Testis (tissue), 5 donors: ENCODE measurements around the gene OR8I2. TPM values are rescaled to one million over a fixed set of nuclear protein-coding genes. Genes with fewer than 3 reads are reported as not detected.
"Not testable (repeated sequence)": the region's sequence is repeated elsewhere in the genome, so short reads cannot be mapped to it uniquely, and the experiment has no call there.

Source experiments
- DNase-seq: peaks from one replicate; pipeline ENCODE4 v3.0.0-alpha.2; 2019
- H3K27ac ChIP-seq, 2 donors: fragments of 200-600 bp; sonication (generic); one replicate each; pipeline ENCODE4 v1.5.1; 2019
- H3K27me3 ChIP-seq: fragments of 200-600 bp; sonication (generic); one replicate; pipeline ENCODE4 v1.5.1; 2019
- H3K36me3 ChIP-seq: fragments of 200-600 bp; sonication (generic); one replicate; pipeline ENCODE4 v1.5.1; 2017; ENCODE audit warnings: low read depth; ENCODE audit errors: missing control alignments
- H3K4me1 ChIP-seq: fragments of 200-600 bp; sonication (generic); one replicate; pipeline ENCODE4 v1.5.1; 2019
- H3K4me3 ChIP-seq, 2 donors: fragments of 200-600 bp; sonication (generic); one replicate each; pipeline ENCODE4 v1.5.1; 2017 to 2019
- H3K9me3 ChIP-seq: fragments of 200-600 bp; sonication (generic); one replicate; pipeline ENCODE4 v1.5.1; 2017
- POLR2A ChIP-seq: fragments of 450-650 bp; IDR thresholded peaks from one replicate; pipeline ENCODE4 v1.6.1; 2017; ENCODE audit warnings: antibody characterized with exemption, mild to moderate bottlenecking, moderate library complexity
- WGBS, 2 donors: methylation state at CpG; one replicate each; pipeline ENCODE4 v1.1.5; 2018; 5-methylcytosine and 5-hydroxymethylcytosine counted together
- intact Hi-C: fragments of 100-400 bp; cut with DNase I; formaldehyde crosslinking; loops from one replicate; pipeline ENCODE4 v1.15.1; 2023; ENCODE audit warnings: low total_unique reads
- long read RNA-seq, 2 donors: transcript quantifications; one replicate each; lab custom pipeline, GENCODE V29; 2026
- polyA plus RNA-seq: library from polyadenylated mRNA; stranded (reverse); fragments of 350-450 nt; fragmentation: Illumina TruSeq; extraction: RNeasy Lipid Tissue Mini Kit (QIAGEN cat#74804); gene quantifications from one replicate; pipeline ENCODE4 v1.2.3, GENCODE V29; 2014; ENCODE audit warnings: low read depth, low replicate concordance; ENCODE audit not compliant: insufficient read depth
- total RNA-seq, 2 donors: library from RNA; depleted of rRNA; stranded (reverse); fragments of >200 nt; gene quantifications; one replicate each; pipeline ENCODE4 v1.2.3, GENCODE V29; 2016
- TF ChIP-seq, protein P1 (sequence below), 3 experiments: fragments of 450-650 bp in 2 of 3; fragments of 200-600 bp in 1 of 3; sonication (generic) in 1 of 3; IDR thresholded peaks; one replicate each; pipeline ENCODE4 v1.5.1; 2016 to 2019; ENCODE audit warnings: antibody characterized with exemption in 3 of 3, mild to moderate bottlenecking in 2 of 3, moderate library complexity in 1 of 3

The OR8I2 gene
- total RNA-seq (not detected), polyA plus RNA-seq (not detected)
- long read RNA-seq, donor 1, partial matches to known transcripts, result 0 of 1 reads
- long read RNA-seq, donor 1, other reads (novel, unspliced or antisense), result 0 of 1 reads
- long read RNA-seq, donor 2, partial matches to known transcripts, result 0 of 2 reads
- long read RNA-seq, donor 2, other reads (novel, unspliced or antisense), result 0 of 2 reads

DNA sequence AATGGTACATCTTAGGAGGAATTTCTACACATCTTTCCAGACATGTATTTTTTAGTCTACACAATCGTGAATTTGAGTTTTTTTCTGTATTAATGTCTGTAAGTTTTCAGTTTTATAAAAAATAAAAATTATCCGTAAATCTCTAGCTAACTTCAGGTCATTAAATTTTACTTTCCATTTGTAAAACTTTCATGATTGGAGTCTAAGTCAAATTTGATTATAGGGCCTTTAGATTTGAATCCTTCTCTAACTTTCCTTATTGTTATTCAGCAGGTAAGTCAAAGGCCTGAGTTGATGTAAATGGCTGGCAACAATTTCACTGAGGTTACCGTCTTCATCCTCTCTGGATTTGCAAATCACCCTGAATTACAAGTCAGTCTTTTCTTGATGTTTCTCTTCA is at the start of gene OR8I2:
TSS of gene OR8I2 (plus strand) at position 301 of the 400 bp plus-strand sequence. CDS start at position 301, 0 bp downstream.
- no peaks in the 10 kb centered on the region for H3K36me3 ChIP-seq
- TF ChIP-seq POLR2A, result no peak
- TF ChIP-seq, protein P1, sequence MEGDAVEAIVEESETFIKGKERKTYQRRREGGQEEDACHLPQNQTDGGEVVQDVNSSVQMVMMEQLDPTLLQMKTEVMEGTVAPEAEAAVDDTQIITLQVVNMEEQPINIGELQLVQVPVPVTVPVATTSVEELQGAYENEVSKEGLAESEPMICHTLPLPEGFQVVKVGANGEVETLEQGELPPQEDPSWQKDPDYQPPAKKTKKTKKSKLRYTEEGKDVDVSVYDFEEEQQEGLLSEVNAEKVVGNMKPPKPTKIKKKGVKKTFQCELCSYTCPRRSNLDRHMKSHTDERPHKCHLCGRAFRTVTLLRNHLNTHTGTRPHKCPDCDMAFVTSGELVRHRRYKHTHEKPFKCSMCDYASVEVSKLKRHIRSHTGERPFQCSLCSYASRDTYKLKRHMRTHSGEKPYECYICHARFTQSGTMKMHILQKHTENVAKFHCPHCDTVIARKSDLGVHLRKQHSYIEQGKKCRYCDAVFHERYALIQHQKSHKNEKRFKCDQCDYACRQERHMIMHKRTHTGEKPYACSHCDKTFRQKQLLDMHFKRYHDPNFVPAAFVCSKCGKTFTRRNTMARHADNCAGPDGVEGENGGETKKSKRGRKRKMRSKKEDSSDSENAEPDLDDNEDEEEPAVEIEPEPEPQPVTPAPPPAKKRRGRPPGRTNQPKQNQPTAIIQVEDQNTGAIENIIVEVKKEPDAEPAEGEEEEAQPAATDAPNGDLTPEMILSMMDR (IDR thresholded peaks at IDR 0.05), result no peak
- no peak for DNase-seq
- H3K27ac ChIP-seq, result no peak within 1 kb of the TSS
- H3K4me3 ChIP-seq, result no peak within 1 kb of the TSS
- no peaks in the 10 kb centered on the region for H3K27me3 ChIP-seq
- H3K4me1 ChIP-seq, result no peaks in the 10 kb centered on the region
- WGBS, 2 donors, result 63 to 64% methylated on average over 3 of the region's 3 CpGs
- H3K9me3 ChIP-seq, result no peaks in the 10 kb centered on the region
- intact Hi-C loops, result no loop called here

DNA sequence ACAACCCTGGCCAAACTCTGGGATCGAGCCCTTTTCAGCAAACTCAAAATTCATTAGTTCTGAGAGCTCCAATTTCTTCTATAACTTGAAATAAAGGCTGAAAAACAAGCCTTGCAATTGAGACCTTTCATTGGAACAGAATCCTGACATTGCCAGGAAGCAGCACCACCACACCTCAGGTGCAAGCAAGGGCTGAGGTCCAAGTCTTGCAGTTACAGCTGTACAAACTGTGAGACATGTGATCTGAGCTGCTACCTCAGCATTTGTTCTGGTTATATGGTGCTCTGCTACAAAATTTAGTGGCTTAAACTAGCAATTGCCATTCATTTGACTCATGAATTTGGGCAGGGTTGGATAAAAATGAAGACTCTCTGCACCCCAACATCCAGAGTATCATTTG is 47.6 kb upstream of the OR8I2 start:
- WGBS, 2 donors, result 77 to 88% methylated on average over 1 of the region's 1 CpG
- intact Hi-C loops, result no loop called here
- no peak for DNase-seq
- Histone ChIP-seq H3K4me1 (no peaks in the 10 kb centered on the region), H3K27ac (no peak overlapping the region), H3K36me3 (no peaks in the 10 kb centered on the region), H3K9me3 (no peaks in the 10 kb centered on the region), H3K4me3 (no peak overlapping the region), H3K27me3 (no peaks in the 10 kb centered on the region)
- TF ChIP-seq, protein P1 (IDR thresholded peaks at IDR 0.05), result no peak
- no peak for TF ChIP-seq POLR2A

DNA sequence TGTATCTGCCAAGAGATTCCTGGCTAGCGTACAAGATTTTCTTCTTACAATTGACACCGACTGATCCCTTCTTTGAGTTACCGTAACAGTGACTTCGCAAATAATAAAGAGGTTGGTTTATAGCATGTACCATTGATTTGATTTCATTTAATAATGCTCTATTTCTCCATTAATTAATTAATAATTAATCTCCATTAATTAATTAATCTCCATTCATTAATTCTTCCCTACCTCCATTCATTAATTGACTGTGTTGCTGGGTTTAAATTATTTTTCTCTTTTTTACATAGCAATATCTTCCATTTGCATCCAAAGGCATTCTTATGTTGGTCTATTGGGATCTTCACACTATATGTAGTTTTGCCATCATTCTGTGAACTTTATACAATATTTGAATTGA is 44.6 kb upstream of the OR8I2 start:
- Histone ChIP-seq H3K9me3 (no peaks in the 10 kb centered on the region), H3K27ac (no peak overlapping the region), H3K36me3 (no peaks in the 10 kb centered on the region), H3K27me3 (no peaks in the 10 kb centered on the region), H3K4me1 (no peaks in the 10 kb centered on the region), H3K4me3 (no peak overlapping the region)
- intact Hi-C loops, result no loop called here
- no peak for DNase-seq
- WGBS, 2 donors, result 55 to 57% methylated on average over 4 of the region's 4 CpGs
- TF ChIP-seq POLR2A, result no peak
- TF ChIP-seq, protein P1 (IDR thresholded peaks at IDR 0.05), result no peak

DNA sequence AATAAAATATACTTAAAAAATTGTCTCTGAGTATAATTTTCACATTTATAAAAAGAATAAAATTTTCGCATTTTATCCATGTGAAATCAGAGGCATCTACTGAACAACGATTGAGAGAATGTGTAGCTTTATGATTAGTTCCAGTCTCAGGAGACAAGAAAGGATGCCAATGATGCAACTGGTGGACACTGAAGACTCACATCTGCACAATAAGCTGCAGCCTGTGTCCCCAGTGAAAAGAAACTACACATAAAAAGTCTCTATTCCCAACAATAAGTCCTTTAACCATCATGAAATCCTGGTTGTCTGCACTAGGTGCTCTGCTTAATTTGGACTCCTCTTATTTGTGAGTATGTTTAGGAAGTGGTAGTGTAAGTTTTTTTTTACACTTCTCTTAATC is 43.6 kb upstream of the OR8I2 start:
- Histone ChIP-seq H3K36me3 (no peaks in the 10 kb centered on the region), H3K27me3 (no peaks in the 10 kb centered on the region), H3K4me3 (no peak overlapping the region), H3K9me3 (no peaks in the 10 kb centered on the region), H3K4me1 (no peaks in the 10 kb centered on the region), H3K27ac (no peak overlapping the region)
- DNase-seq, result no peak
- WGBS, 2 donors, result 60 to 74% methylated on average over 2 of the region's 2 CpGs
- intact Hi-C loops, result no loop called here
- TF ChIP-seq, protein P1 (IDR thresholded peaks at IDR 0.05), result no peak
- no peak for TF ChIP-seq POLR2A

DNA sequence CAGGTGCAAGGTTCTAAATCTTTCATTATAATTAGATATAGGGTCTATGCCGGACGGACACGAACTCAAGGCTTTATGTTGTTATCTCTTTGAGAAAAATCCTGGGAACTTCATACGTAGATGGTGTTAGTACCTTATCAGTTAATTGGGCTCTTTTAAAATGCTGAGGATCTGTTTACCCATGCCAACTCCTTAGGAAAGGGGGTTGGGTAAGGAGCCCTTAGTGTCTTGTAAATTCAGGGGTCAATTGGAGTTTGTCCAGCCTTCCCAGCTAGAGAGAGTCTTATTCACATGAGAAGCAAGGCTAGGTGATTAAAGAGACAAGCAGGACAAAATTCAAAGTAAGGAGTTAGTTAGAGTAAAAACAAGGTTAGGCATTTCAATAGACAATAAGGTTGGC is 36.7 kb upstream of the OR8I2 start:
- WGBS, 2 donors, result 23 to 36% methylated on average over 4 of the region's 4 CpGs
- H3K27me3 ChIP-seq, H3K4me3 ChIP-seq, H3K4me1 ChIP-seq, H3K27ac ChIP-seq, intact Hi-C loops, H3K9me3 ChIP-seq, DNase-seq, H3K36me3 ChIP-seq: not testable (repeated sequence)

DNA sequence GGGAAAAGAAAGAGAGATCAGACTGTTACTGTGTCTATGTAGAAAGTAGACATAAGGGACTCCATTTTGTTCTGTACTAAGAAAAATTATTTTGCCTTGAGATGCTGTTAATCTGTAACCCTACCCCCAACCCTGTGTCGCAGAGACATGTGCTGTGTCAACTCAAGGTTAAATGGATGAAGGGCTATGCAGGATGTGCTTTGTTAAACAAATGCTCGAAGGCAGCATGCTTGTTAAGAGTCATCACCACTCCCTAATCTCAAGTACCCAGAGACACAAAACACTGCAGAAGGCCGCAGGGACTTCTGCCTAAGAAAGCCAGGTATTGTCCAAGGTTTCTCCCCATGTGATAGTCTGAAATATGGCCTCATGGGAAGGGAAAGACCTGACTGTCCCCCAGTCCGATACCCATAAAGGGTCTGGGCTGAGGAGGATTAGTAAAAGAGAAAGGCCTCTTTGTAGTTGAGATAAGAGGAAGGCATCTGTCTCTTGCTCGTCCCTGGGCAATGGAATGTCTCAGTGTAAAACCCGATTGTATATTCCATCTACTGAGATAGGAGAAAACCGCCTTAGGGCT is 35.4 kb upstream of the OR8I2 start:
- H3K27ac ChIP-seq, H3K4me1 ChIP-seq, DNase-seq, H3K9me3 ChIP-seq, H3K4me3 ChIP-seq, H3K27me3 ChIP-seq, intact Hi-C loops, H3K36me3 ChIP-seq: not testable (repeated sequence)
- 40 to 47% methylated on average over 7 of the region's 7 CpGs for WGBS, 2 donors

DNA sequence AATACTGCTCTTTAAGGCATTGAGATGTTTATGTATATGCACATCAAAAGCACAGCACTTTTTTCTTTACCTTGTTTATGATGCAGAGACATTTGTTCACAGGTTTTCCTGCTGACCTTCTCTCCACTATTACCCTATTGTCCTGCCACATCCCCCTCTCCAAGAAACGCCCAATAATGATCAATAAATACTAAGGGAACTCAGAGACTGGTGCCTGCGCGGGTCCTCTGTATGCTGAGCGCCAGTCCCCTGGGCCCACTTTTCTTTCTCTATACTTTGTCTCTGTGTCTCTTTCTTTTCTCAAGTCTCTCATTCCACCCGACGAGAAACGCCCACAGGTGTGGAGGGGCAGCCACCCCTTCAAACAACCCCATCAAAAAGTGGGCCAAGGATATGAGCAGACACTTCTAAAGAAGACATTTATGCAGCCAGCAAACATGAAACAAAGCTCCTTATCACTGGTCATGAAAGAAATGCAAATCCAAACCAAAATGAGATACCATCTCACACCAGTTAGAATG is 34.8 kb upstream of the OR8I2 start:
- 81 to 89% methylated on average over 7 of the region's 7 CpGs for WGBS, 2 donors
- H3K4me3 ChIP-seq, intact Hi-C loops, H3K27me3 ChIP-seq, H3K27ac ChIP-seq, H3K4me1 ChIP-seq, H3K9me3 ChIP-seq, H3K36me3 ChIP-seq, DNase-seq: not testable (repeated sequence)
